ENCODE data around the gene GPR68. TPM values are rescaled to one million over a fixed set of nuclear protein-coding genes. Genes with fewer than 3 reads are reported as not detected.
A peak's percentile ranks its signal among the peaks of the same experiment; 100 is the strongest.
"Not testable (repeated sequence)": the region's sequence is repeated elsewhere in the genome, so short reads cannot be mapped to it uniquely, and the experiment has no call there.

Gene GPR68
- total and polyA plus RNA-seq, 9 donors = 0.35 to 0.83 (median 0.68) TPM

DNA sequence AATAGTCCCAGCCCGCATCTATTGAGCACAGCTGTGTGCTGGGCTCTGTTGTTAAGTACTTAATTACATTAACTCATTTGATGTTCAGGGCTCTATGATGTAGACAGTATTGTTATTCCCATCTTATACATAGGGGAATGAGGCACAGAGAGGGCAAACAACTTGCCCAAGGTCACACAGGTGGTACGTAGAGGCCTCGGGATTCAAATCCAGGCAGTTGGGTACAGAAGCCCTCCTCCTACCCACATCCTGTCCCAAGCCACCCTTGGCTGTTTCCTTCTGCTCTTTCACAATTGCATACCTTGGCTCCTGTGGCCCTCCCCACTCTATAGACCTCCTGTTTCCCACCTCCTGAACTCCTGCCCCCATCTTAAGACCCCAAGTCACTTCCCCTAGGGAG is 10.0 kb upstream of the GPR68 start:
- H3K36me3 ChIP-seq (ENCODE audit: control insufficient read depth, insufficient read depth, low read length) = no peaks in the 10 kb centered on the region
- WGBS (ENCODE audit: insufficient coverage) = 89% methylated on average over 2 of the region's 3 CpGs

DNA sequence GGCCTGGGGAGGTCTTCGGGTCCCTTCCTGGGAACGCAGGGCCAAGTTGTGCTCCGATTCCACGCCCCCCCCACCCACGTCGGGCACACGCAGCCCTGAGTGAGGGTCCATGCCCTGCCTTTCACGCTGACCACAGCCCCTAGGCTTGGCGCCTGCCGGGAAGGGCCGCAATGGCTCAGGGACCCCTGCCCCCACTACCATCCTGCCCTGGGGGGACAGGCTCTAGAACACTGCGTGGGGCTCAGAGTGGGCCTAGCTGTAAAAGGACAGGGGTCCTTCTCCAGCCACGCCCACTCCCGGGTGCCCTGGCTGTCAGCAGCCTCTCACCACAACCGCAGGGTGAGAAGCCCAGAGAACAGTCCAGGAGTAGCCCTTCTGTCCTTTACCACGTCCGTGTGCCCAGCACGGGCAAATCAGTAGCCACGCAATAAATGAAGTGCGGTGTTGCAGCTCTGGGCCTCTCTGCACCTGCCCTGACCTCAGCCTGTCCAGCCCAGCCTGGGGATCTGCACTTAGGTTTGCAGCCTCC is 9.4 kb upstream of the GPR68 start:
- Histone ChIP-seq H3K4me1 (ENCODE audit: control insufficient read depth, insufficient read depth, low read length) (peaks cover 27% of the 10 kb centered on the region), H3K27me3 (ENCODE audit: control insufficient read depth, insufficient read depth, low read length) (peaks cover 22% of the 10 kb centered on the region), H3K36me3 (ENCODE audit: control insufficient read depth, insufficient read depth, low read length) (no peaks in the 10 kb centered on the region), H3K27ac (ENCODE audit: low read length) (no peak overlapping the region), H3K9me3 (replicated peaks; ENCODE audit: control insufficient read depth, low read depth, low read length) (no peaks in the 10 kb centered on the region), H3K4me3 (ENCODE audit: low read length) (peak overlapping the region; percentile 51)
- WGBS (ENCODE audit: insufficient coverage) = 32% methylated on average over 20 of the region's 20 CpGs
- no peak for DNase-seq

More for the DNA sequence above, 10.0 kb upstream of the GPR68 start:
- DNase-seq = no peak
- H3K4me1 ChIP-seq (ENCODE audit: control insufficient read depth, insufficient read depth, low read length) = peaks cover 27% of the 10 kb centered on the region
- no peak overlapping the region for H3K27ac ChIP-seq (ENCODE audit: low read length)
- no peaks in the 10 kb centered on the region for H3K9me3 ChIP-seq (replicated peaks; ENCODE audit: control insufficient read depth, low read depth, low read length)
- H3K27me3 ChIP-seq (ENCODE audit: control insufficient read depth, insufficient read depth, low read length) = peaks cover 22% of the 10 kb centered on the region
- no peak overlapping the region for H3K4me3 ChIP-seq (ENCODE audit: low read length)

DNA sequence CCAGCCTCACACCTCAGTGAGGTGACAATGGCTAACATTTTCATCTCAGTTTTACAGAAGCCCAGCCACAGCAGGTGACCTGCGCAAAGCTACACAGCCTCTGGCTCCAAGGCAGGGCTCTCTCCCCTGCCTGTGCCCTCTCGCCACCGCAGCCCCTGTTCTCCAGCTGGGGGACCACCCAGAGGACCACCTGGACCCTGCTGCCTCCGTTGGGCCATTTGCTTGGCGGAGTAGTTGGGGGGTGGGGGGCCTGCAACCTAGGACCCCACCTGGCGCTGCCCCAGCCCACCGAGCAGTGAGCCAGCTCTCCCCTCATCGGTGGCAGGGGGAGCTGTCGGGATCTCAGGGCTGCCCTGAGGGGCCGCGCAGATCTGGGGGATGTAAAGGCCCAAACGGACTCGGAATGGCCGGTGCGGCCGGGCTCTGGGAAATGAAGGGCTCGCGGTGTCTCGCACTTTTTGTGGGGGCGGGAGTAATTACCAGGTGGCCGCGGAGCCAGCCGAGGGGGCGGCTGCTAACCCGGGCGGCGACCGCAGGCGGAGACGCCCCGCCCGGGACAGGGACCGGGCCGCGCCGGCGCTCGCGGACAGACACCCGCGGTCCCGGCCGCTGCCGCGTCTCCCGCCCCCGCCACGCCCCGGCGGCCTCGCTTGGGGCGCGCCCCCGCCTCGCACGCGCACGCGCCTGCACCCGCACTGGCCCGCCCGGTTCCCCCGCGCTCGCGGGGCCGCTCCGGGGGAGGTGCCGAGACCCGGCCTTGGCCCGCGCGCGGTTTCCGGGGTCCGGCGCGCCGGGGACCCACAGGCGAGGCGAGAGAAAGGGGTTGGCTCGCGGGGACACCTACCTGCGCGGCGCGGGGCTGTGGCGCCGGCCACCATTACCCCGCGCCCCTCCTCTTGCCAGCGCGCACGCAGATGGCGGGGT is 8.6 kb upstream of the GPR68 start:
- Histone ChIP-seq H3K9me3 (replicated peaks; ENCODE audit: control insufficient read depth, low read depth, low read length) (no peaks in the 10 kb centered on the region), H3K27me3 (ENCODE audit: control insufficient read depth, insufficient read depth, low read length) (peaks cover 18% of the 10 kb centered on the region), H3K4me3 (ENCODE audit: low read length) (peak overlapping the region; percentile 51), H3K27ac (ENCODE audit: low read length) (no peak overlapping the region), H3K36me3 (ENCODE audit: control insufficient read depth, insufficient read depth, low read length) (no peaks in the 10 kb centered on the region), H3K4me1 (ENCODE audit: control insufficient read depth, insufficient read depth, low read length) (peaks cover 23% of the 10 kb centered on the region)
- peak; percentile 54 for DNase-seq
- 1% methylated on average over 89 of the region's 95 CpGs for WGBS (ENCODE audit: insufficient coverage)

DNA sequence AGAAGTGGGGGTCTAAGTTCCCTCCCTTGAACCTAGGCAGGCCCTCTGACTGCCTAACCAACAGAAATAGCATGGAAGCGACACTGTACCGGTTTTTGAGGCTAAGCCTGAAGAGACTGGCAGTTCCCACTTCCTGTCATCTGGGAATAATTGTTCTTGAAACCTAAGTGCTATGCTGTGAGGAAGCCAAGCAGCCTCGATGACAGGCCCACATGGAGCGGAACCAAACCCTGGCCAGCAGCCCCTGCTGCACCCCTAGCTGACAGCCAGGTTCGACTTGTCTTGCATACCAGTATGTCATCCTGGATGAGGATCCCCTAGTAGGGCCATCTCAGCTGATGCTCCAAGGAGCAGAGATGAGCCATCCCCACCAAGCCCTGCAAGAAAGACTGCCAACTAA is 6.4 kb upstream of the GPR68 start:
- Histone ChIP-seq H3K4me3 (ENCODE audit: low read length) (no peak overlapping the region), H3K36me3 (ENCODE audit: control insufficient read depth, insufficient read depth, low read length) (no peaks in the 10 kb centered on the region), H3K27ac (ENCODE audit: low read length) (no peak overlapping the region), H3K4me1 (ENCODE audit: control insufficient read depth, insufficient read depth, low read length) (peaks cover 18% of the 10 kb centered on the region), H3K27me3 (ENCODE audit: control insufficient read depth, insufficient read depth, low read length) (peaks cover 18% of the 10 kb centered on the region), H3K9me3 (replicated peaks; ENCODE audit: control insufficient read depth, low read depth, low read length) (no peaks in the 10 kb centered on the region)
- DNase-seq = no peak
- 30% methylated on average over 5 of the region's 5 CpGs for WGBS (ENCODE audit: insufficient coverage)

DNA sequence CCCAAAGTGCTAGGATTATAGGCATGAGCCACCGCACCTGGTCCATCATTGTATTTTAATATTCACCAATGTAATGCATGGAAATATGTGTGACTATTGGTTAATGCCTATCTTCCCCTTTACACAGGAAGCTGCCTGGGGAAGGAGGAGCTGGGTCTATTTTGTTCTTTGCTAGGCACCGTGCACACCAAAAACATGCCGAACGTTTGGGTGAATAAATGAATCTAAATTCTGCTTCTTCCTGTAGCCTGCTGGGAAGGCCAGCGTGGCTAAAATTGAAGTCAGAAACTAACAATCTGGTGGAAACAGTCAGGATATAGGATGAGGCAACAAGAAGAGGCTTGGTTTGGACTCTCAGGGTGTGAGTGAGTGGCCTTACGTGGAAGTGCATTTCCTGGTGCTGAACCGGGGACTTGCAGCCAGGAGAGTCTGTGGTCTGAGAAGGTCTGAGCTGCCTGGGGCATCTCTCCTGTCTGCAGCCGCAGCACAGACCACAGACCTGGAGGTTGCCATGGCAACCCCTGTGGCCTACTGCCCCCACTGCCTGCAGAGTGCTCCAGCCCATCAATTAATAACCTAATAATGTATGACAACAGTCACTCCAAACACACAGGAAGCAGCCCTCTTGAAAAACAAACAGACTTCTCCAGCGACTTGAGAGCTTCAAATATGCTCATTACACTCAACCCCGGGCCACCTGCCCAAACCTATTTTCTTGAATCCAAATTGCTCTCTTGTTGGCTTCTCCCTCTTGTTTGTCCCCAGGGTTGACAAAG is 5.5 kb upstream of the GPR68 start:
- Histone ChIP-seq H3K4me3 (ENCODE audit: low read length) (no peak overlapping the region), H3K36me3 (ENCODE audit: control insufficient read depth, insufficient read depth, low read length) (no peaks in the 10 kb centered on the region), H3K27ac (ENCODE audit: low read length) (no peak overlapping the region), H3K9me3 (replicated peaks; ENCODE audit: control insufficient read depth, low read depth, low read length) (no peaks in the 10 kb centered on the region), H3K4me1 (ENCODE audit: control insufficient read depth, insufficient read depth, low read length) (peaks cover 18% of the 10 kb centered on the region), H3K27me3 (ENCODE audit: control insufficient read depth, insufficient read depth, low read length) (peaks cover 18% of the 10 kb centered on the region)
- WGBS (ENCODE audit: insufficient coverage) = 36% methylated on average over 7 of the region's 10 CpGs
- no peak for DNase-seq

GRCh38 chr14:91246051-91246852 is 1.7 kb upstream of the GPR68 start:
- Histone ChIP-seq H3K27me3 (ENCODE audit: control insufficient read depth, insufficient read depth, low read length) (peaks cover 3% of the 10 kb centered on the region), H3K36me3 (ENCODE audit: control insufficient read depth, insufficient read depth, low read length) (no peaks in the 10 kb centered on the region), H3K4me3 (ENCODE audit: low read length) (no peak overlapping the region), H3K9me3 (replicated peaks; ENCODE audit: control insufficient read depth, low read depth, low read length) (no peaks in the 10 kb centered on the region), H3K4me1 (ENCODE audit: control insufficient read depth, insufficient read depth, low read length) (peaks cover 12% of the 10 kb centered on the region), H3K27ac (ENCODE audit: low read length) (no peak overlapping the region)
- no peak for DNase-seq
- 93% methylated on average over 12 of the region's 15 CpGs for WGBS (ENCODE audit: insufficient coverage)

GRCh38 chr14:91245616-91246015 is 1.1 kb upstream of the GPR68 start:
- 97% methylated on average over 2 of the region's 8 CpGs for WGBS (ENCODE audit: insufficient coverage)
- H3K27me3 ChIP-seq (ENCODE audit: control insufficient read depth, insufficient read depth, low read length); H3K9me3 ChIP-seq (replicated peaks; ENCODE audit: control insufficient read depth, low read depth, low read length); H3K27ac ChIP-seq (ENCODE audit: low read length); H3K4me1 ChIP-seq (ENCODE audit: control insufficient read depth, insufficient read depth, low read length); H3K4me3 ChIP-seq (ENCODE audit: low read length); H3K36me3 ChIP-seq (ENCODE audit: control insufficient read depth, insufficient read depth, low read length); DNase-seq: not testable (repeated sequence)

GRCh38 chr14:91245029-91245428 is 525 bp upstream of the GPR68 start:
- Histone ChIP-seq H3K4me3 (ENCODE audit: low read length) (no peak overlapping the region), H3K27ac (ENCODE audit: low read length) (no peak overlapping the region), H3K27me3 (ENCODE audit: control insufficient read depth, insufficient read depth, low read length) (peaks cover 3% of the 10 kb centered on the region), H3K4me1 (ENCODE audit: control insufficient read depth, insufficient read depth, low read length) (peaks cover 6% of the 10 kb centered on the region), H3K9me3 (replicated peaks; ENCODE audit: control insufficient read depth, low read depth, low read length) (no peaks in the 10 kb centered on the region), H3K36me3 (ENCODE audit: control insufficient read depth, insufficient read depth, low read length) (no peaks in the 10 kb centered on the region)
- 78% methylated on average over 6 of the region's 9 CpGs for WGBS (ENCODE audit: insufficient coverage)
- DNase-seq = no peak

DNA sequence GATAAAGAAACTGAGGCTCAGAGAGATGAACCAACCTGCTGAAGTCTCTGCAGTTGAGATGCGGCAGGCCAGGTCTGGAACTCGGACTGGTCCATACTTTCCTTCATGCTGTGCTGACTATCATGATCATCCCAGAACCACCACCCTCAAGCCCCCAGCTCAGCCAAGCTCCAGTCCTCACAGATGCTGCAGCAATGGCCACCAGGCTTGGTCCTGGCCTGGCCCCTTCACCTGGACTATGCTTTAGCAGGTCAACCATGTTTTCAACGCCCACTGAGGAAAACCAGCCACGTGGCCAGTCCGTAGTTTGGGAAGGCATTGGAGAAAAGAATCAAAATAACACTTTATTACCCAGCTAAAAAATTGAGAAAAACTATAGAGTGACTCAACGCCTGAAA is 1.4 kb downstream of the GPR68 start:
- H3K4me1 ChIP-seq (ENCODE audit: control insufficient read depth, insufficient read depth, low read length) = peaks cover 6% of the 10 kb centered on the region
- H3K36me3 ChIP-seq (ENCODE audit: control insufficient read depth, insufficient read depth, low read length) = no peaks in the 10 kb centered on the region
- no peak overlapping the region for H3K4me3 ChIP-seq (ENCODE audit: low read length)
- no peak overlapping the region for H3K27ac ChIP-seq (ENCODE audit: low read length)
- 100% methylated on average over 2 of the region's 6 CpGs for WGBS (ENCODE audit: insufficient coverage)
- peaks cover 3% of the 10 kb centered on the region for H3K27me3 ChIP-seq (ENCODE audit: control insufficient read depth, insufficient read depth, low read length)
- DNase-seq = no peak
- H3K9me3 ChIP-seq (replicated peaks; ENCODE audit: control insufficient read depth, low read depth, low read length) = peaks cover 2% of the 10 kb centered on the region
